ENCODE data around the gene OR52B2.
A peak's percentile ranks its signal among the peaks of the same experiment; 100 is the strongest.

Gene OR52B2

GRCh38 chr11:6170226-6170625 lies at the start of gene OR52B2:
TSS of gene OR52B2 (minus strand) at chr11:6170326. CDS start at chr11:6170326, 0 bp downstream.
- DNase-seq (ENCODE audit: low read depth), result no peak

GRCh38 chr11:6219359-6219758 lies 49.2 kb upstream of the OR52B2 start:
- peak; percentile 92 for DNase-seq (ENCODE audit: low read depth)

GRCh38 chr11:6217722-6218121 lies 47.6 kb upstream of the OR52B2 start:
- no peak for DNase-seq (ENCODE audit: low read depth)

- no peak for DNase-seq (ENCODE audit: low read depth)
Measured at GRCh38 chr11:6216501-6216900, 46.4 kb upstream of the OR52B2 start.

- DNase-seq (ENCODE audit: low read depth), result no peak
Measured at GRCh38 chr11:6214530-6214929, 44.4 kb upstream of the OR52B2 start.

- DNase-seq (ENCODE audit: low read depth), result no peak
Measured at GRCh38 chr11:6210274-6210955, 40.3 kb upstream of the OR52B2 start.

- no peak for DNase-seq (ENCODE audit: low read depth)
Measured at GRCh38 chr11:6209801-6210200, 39.7 kb upstream of the OR52B2 start.

- no peak for DNase-seq (ENCODE audit: low read depth)
Measured at GRCh38 chr11:6206456-6207180, 36.5 kb upstream of the OR52B2 start.

GRCh38 chr11:6205366-6205765 lies 35.2 kb upstream of the OR52B2 start, which contains the start of gene C11orf42:
TSS of gene C11orf42 (plus strand) at chr11:6205557. CDS start at chr11:6205616, 59 bp downstream.
- no peak for DNase-seq (ENCODE audit: low read depth)

- no peak for DNase-seq (ENCODE audit: low read depth)
Measured at GRCh38 chr11:6204706-6205105, 34.6 kb upstream of the OR52B2 start.

- DNase-seq (ENCODE audit: low read depth), result no peak
Measured at GRCh38 chr11:6203327-6203726, 33.2 kb upstream of the OR52B2 start.

GRCh38 chr11:6202041-6202440 lies 31.9 kb upstream of the OR52B2 start:
- peak; percentile 10 for DNase-seq (ENCODE audit: low read depth)

- DNase-seq (ENCODE audit: low read depth), result peak; percentile 18
Measured at GRCh38 chr11:6201481-6201880, 31.4 kb upstream of the OR52B2 start.

GRCh38 chr11:6200975-6201374 lies 30.8 kb upstream of the OR52B2 start:
- no peak for DNase-seq (ENCODE audit: low read depth)

GRCh38 chr11:6199174-6199810 lies 29.2 kb upstream of the OR52B2 start, which contains the start of gene OR52W1:
TSS of gene OR52W1 (plus strand) at chr11:6199224. CDS start at chr11:6199224, 0 bp downstream.
- no peak for DNase-seq (ENCODE audit: low read depth)

GRCh38 chr11:6197466-6198200 lies 27.5 kb upstream of the OR52B2 start:
- no peak for DNase-seq (ENCODE audit: low read depth)

- no peak for DNase-seq (ENCODE audit: low read depth)
Measured at GRCh38 chr11:6196396-6196795, 26.3 kb upstream of the OR52B2 start.

- DNase-seq (ENCODE audit: low read depth), result no peak
Measured at GRCh38 chr11:6194065-6194581, 24.0 kb upstream of the OR52B2 start.

- no peak for DNase-seq (ENCODE audit: low read depth)
Measured at GRCh38 chr11:6191742-6192141, 21.6 kb upstream of the OR52B2 start.

GRCh38 chr11:6175440-6175839 lies 5.3 kb upstream of the OR52B2 start:
- no peak for DNase-seq (ENCODE audit: low read depth)

- DNase-seq (ENCODE audit: low read depth), result no peak
Measured at GRCh38 chr11:6156628-6157359, 13.3 kb downstream of the OR52B2 start.

Measured in GM04503 (cell line).